Stimulated activated CD8-positive, alpha-beta memory T cell treated with anti-CD3 and anti-CD28 coated beads, Interleukin-12 subunit alpha, Interleukin-12 subunit beta, amount 100 ng/mL, for 24 hours (primary cell): Measurements from ENCODE around the gene OR1S2.
"Not testable (repeated sequence)": the region's sequence is repeated elsewhere in the genome, so short reads cannot be mapped to it uniquely, and the experiment has no call there.

Source experiments
- DNase-seq: peaks from one replicate; pipeline ENCODE4 v3.0.0-alpha.2; 2020; ENCODE audit errors: extremely low read depth

The OR1S2 gene, protein sequence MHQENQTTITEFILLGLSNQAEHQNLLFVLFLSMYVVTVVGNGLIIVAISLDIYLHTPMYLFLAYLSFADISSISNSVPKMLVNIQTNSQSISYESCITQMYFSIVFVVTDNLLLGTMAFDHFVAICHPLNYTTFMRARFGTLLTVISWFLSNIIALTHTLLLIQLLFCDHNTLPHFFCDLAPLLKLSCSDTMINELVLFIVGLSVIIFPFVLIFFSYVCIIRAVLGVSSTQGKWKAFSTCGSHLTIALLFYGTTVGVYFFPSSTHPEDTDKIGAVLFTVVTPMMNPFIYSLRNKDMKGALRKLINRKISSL

DNA sequence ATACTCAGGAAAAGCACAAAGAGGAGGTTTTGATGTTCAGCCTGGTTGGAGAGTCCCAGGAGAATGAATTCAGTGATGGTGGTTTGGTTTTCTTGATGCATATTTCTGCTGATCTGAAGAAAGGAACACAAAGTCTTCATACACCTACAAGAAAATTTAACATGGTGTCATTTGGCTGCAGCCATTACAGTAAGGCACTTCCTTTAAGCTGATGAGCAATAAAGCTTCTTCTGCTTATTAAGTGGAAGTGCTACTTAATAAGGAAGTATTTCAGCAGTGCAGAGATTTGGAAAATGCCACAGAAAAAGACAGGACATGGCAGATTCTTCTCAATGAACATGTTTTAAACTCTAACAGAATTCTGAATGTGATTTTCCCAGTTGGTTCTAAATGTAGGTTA is at the start of gene OR1S2:
TSS of gene OR1S2 (minus strand) at position 101 of the 400 bp plus-strand sequence. CDS start at position 101, 0 bp downstream.
- DNase-seq, result no peak

DNA sequence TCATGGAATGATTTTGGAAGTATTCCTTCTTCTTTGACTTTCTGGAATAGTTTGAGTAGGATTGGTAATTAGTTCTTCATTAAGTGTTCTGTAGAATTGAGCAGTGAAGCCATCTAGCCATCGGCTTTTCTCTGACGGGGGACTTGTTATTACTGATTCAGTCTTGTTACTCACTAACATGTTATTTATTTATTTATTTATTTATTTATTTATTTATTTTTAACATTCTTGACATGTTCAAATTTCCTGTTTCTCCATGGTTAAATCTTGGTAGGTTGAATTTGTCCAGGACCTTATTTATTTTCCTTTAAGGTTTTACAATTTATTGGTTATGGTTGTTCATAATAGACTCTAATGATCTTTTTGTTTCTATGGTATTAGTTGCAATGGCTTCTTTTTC is 40.0 kb upstream of the OR1S2 start:
- DNase-seq, result no peak

DNA sequence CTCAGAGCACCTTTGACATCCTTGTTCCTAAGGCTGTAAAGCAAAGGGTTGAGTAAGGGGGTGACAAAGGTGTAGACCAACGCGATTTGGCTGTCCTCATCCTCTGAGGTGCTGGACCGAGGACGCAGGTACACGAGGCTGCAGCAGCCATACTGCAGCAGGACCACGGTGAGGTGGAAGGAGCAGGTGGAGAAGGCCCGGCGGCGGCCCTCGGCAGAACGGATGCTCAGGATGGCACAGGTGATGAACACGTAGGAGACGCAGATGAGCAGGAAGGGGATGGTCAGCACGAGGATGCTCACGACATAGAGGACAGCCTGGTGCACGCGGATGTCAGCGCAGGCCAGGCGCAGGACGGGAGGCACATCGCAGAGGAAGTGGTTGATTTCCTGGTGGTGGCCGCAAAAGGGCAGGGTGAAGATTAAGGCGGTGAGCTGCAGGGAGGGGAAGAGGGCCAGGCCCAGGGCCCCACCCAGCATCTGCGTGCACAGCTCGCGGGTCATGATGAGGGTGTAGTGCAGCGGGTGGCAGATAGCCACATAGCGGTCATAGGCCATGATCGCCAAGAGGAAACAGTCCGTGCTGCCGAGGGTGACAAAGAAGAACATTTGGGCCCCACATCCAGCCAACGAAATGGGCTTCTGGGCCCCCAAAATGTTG is 24.1 kb upstream of the OR1S2 start:
- no peak for DNase-seq

DNA sequence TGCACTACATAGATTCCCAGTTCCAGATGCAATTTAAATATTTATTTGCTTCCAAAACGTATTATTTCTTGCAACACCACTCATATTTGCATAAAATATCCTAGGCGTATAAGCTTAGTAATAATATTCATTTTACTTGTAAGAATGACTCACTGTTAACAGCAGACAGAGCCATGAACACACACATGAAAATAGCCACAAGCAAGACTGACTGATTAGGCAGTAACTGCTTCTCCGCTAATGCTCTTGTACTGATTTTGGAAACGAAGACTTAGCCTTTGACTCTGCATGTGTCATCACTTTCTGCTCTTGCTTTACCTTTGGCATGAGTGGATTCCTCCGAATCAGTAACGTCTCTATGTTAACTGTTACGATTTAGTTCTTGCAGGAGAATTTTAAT is 18.8 kb upstream of the OR1S2 start:
- DNase-seq, result no peak

DNA sequence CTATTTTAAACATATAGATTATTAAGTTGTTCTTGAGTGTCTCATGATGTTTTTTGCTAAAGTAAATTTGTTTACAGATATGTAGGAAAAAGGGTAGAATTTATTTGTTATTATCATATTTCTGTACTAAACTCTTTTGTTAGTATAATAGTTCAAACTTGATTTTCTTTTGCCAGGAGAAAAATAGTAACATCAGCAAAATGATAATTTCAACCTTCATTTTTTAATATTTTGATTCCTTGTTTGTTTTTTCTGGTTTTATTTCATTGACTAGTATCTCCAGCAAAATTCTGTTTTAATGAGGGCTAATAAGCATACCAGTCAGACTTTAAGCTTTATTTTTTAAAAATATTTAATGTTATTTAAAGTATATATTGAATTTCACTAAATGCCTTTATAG is 12.5 kb upstream of the OR1S2 start:
- no peak for DNase-seq

DNA sequence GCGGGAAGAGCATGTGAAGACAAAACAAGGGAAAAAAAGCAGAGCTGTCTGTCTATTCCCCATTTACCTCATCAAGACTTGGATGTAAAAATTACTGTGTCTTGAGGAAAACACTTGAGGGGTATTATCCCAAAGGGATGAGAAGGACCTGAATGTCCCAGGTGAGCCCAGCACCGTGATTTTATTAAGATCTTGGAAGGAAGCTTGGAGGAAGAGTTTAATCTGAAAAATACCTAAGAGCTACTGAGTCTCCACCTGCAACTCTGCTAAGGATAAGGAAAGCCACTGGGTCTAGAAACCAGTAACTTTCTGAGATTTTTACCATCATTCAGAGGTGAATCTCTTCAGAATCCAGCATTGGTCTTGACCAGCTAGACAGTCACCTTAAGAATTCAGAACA is 8.5 kb upstream of the OR1S2 start, which contains the start of gene OR1S1:
TSS of gene OR1S1 (plus strand) at position 301 of the 400 bp plus-strand sequence.
- not testable (repeated sequence) for DNase-seq

DNA sequence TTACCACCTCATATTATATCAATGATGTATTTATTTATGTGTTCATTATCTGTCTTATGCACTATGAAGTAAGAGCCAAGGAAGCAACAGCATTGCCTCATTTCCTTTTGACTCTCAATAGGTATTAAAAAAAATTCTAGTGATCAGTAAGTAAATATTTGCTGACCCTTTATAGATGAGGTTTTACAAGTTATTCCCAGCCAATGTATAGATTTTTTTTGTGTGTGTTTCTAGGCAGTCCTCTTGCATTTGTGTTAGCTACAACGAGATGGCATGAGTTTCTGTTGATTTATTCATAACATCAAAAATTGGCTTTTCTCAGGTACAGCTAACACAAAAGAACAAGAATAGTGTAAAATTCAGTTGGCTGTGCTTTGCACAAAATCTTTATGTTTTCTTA is 4.7 kb downstream of the OR1S2 start:
- no peak for DNase-seq

DNA sequence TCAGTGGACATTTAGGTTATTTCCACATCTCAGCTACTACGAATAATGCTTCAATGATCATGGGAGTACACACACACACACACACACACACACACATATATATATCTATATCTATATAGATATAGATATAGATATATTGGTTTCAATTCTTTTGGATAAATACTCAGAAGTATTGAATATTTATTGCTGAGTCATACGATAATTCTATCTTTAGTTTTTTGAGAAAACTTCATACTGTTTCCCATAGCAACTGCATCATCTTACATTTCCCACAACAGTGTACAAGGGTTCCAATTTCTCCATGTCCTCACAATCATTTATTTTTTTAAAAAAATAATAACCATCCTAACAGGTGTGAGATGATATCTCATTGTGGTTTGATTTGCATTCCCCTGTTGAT is 8.0 kb downstream of the OR1S2 start:
- DNase-seq, result no peak

DNA sequence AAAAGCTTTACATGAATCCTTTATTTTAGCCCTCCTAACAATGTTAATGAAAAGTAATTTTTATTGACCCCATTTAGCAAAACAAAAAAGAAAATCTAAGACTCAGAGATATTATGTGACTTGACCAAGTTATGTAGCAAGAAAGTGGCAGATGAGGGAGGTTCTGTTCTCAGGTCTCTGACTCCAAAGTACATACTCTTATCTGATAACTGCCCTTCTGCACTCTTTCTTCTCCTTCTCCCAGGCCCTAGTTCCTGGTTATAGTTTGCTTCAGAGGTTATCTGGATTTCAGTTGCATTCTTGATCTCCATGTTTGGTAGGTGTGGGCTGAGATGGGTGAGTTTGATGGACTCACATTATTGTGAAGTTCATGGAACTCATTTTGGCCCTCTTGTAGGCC is 10.6 kb downstream of the OR1S2 start:
- no peak for DNase-seq

DNA sequence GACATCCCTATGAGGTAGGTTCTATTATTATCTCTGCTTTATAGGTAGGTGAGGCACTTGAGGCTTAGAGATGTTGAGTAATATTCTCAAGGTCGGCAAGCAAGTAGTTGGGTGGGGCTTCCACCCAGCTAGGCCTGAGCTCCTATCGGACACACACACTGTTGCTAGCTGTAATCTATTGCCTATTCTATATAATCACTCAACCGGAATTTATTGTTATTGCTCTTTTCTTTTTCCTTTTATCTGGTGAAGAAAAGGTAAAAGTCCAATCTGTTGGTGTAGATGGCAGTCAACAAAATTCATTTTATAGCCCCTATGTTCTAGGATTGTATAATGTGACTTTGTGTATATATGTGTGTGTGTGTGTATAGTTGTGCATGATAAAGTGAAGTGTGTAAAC is 11.7 kb downstream of the OR1S2 start:
- DNase-seq, result no peak

DNA sequence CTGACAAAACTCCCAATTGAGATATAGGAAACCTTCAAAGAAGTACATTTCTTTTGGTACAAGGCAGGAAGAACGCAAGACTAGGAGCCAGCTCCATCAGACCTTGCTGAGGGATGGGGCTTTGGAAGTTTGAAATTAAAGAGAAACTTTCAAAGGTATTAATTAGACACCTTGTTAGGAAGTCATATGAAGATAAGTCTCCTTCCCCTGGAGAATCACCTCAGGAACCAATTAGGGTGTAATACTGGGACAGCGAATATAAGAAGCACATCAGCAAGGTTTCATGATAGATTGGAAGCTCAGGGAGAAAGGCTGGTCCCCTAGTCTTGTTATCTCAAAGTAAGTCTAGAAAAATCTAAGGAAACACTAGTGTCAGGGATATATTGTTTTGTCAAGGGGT is 15.2 kb downstream of the OR1S2 start, which contains the start of gene OR9Q2:
TSS of gene OR9Q2 (plus strand) at position 301 of the 400 bp plus-strand sequence. CDS start 1,421 bp downstream, outside the sequence.
- no peak for DNase-seq

DNA sequence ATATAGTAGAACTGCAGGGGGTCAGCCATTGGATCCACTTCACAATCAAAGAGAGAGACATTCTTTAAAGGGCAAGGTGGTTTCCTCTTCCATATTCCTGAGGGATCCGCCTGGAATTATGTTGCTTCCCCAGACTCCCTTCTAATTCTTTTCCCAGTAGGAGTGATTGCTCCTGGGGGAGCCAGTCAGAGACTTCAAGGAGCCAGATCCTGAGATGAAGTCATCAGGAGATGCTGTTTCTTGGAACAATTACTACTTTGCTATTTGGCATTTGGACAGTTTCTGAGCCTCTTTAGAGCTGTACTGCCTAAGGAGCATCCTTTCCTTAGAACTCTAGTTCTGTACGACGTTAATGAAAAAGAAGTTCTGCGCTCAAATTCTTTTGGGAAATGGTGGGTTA is 17.0 kb downstream of the OR1S2 start:
- no peak for DNase-seq

DNA sequence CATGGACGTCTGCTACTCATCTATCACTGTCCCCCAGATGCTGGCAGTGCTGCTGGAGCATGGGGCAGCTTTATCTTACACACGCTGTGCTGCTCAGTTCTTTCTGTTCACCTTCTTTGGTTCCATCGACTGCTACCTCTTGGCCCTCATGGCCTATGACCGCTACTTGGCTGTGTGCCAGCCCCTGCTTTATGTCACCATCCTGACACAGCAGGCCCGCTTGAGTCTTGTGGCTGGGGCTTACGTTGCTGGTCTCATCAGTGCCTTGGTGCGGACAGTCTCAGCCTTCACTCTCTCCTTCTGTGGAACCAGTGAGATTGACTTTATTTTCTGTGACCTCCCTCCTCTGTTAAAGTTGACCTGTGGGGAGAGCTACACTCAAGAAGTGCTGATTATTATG is 24.3 kb downstream of the OR1S2 start:
- DNase-seq, result no peak

DNA sequence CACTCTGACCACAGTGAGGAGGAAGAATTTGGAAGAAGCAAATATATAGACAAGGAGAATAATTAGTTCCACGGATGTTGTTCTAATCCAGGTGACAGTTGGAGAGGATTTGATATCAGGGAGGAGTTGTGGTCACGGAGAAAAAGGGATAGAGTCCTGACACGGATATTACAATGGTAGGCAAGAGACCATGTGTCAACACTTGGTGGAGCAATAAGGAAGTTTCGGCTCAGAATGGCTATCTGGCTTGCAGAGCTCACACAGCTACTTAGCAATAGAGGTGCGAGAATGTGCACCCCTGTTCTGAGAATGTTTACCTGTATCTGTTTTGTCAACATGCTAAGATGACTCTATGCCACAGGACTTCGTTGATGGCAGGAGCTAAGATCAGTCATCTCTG is 25.5 kb downstream of the OR1S2 start:
- DNase-seq, result no peak

DNA sequence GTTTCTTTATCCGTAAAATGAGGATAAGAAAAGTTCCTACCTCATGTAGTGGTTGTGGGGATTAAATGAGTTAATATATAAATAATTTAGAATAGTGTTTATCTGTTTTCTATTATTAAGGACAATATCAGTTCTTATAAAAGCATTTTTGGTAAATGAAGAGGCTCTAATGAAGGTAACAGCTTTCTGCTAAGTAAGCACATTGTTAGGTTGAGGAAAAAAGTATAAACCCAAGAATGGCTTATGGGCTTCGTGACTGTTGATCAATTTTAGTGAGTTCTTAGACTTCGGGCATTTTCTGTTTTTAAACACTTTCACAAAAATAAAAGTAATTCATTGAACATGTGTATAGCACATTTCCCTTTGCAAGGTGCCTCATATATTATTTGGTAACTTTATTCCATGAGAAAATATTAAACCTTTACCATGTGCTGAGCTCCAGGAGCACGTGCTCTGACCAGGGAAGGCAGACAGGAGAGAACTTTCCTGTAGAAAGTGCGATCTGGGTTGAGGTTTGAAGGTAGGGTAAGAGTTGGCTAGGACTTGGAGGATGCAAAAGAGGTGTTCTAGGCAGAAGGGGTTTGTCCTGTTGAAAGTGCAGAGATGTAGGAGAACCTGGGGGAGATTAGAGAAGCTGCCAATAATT is 26.4 kb downstream of the OR1S2 start:
- no peak for DNase-seq

DNA sequence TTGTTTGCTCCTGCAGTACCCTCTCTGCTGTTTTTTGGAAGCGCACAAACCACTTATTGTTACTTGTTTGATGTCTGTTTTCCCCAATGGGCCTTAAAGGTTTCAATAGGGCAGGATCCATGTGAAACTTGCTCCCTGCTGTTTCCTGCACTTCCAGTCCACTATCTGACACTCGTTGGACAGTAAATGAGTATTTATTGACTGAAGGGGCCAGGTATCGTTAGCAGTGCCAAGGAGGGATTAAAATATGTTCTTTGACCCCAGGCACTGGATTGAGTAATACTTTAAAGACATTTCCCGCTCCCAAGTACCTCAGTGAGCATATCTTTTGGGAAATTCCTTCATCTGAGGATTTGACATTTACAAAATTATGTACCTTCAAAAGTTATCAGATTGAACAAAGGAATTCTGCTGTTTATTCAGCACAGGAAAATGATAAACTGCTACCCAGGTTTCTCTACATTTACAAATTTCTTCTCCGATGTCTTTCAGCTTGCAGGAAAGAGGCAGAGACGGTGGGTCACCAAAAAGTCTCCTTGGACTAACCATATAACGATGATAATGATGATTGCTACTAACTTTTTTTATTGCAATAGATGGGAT is 38.3 kb downstream of the OR1S2 start:
- DNase-seq, result no peak

DNA sequence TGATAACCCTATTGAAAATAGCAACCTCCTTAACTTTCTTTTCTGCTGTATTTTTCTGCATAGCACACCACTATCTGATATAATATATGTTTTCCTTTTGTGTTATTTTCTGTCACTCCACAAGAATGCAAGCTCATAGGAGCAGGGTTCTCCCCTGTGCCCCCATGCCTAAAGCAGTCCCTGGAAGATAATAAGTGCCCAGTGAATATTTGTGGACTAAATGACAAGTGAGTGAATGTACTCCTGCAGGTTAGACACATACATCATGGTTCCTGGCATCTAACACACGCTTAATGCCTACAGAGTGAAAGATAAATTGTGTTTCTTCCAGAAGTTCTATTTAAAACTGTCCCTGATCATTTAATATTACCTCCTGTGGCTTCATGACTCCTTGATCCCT is 39.0 kb downstream of the OR1S2 start:
- no peak for DNase-seq

DNA sequence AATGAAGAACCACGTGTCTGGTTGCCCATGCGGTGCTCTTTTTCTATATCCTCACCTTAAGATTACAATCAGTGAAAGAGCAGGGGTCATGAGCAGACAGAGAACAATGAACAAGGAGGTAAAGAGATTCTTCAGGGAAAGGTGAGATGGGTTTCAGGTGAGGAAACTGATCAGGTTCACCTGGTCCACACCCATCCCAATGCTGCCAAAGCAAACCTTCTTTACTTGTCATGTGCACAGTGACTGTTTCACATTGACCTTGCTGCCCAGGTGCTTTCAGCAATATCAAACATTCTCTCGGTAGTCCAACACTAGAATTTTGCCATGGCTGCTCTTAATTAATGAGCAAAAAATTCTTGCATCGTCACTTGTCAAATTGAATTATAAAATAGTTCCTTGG is 39.6 kb downstream of the OR1S2 start:
- DNase-seq, result no peak
